Measurements from ENCODE around the gene NECTIN1. TPM values are rescaled to one million over a fixed set of nuclear protein-coding genes. Genes with fewer than 3 reads are reported as not detected.

The NECTIN1 gene
- total RNA-seq, 2 donors from 2014 or later, result 4.0 to 4.4 TPM

- DNase-seq (ENCODE audit: low spot score), result no peak
- Histone ChIP-seq H3K9me3 (no peaks in the 10 kb centered on the region), H3K27me3 (no peaks in the 10 kb centered on the region), H3K4me1 (peaks cover 0 to 25% of the 10 kb centered on the region in 2 donors), H3K27ac (no peak overlapping the region), H3K4me3 (no peak overlapping the region), H3K36me3 (no peaks in the 10 kb centered on the region)
- no peak for TF ChIP-seq CTCF (IDR thresholded peaks at IDR 0.05)
These were observed 55.8 kb downstream of the NECTIN1 start for GRCh38 chr11:119673052-119673758.

- Histone ChIP-seq H3K9me3 (no peaks in the 10 kb centered on the region), H3K27ac (no peak overlapping the region)
These were observed 56.4 kb downstream of the NECTIN1 start for GRCh38 chr11:119672597-119672996.

GRCh38 chr11:119671561-119672015 lies 57.4 kb downstream of the NECTIN1 start:
- no peak overlapping the region for H3K27ac ChIP-seq
- H3K27me3 ChIP-seq, result no peaks in the 10 kb centered on the region
- peaks cover 0 to 30% of the 10 kb centered on the region in 2 donors for H3K4me1 ChIP-seq
- no peaks in the 10 kb centered on the region for H3K36me3 ChIP-seq
- TF ChIP-seq CTCF (IDR thresholded peaks at IDR 0.05), result no peak
- H3K9me3 ChIP-seq, result no peaks in the 10 kb centered on the region
- H3K4me3 ChIP-seq, result no peak overlapping the region
- DNase-seq (ENCODE audit: low spot score), result no peak

More at GRCh38 chr11:119672597-119672996, 56.4 kb downstream of the NECTIN1 start:
- Histone ChIP-seq H3K27me3 (no peaks in the 10 kb centered on the region), H3K4me3 (no peak overlapping the region), H3K4me1 (peaks cover 0 to 25% of the 10 kb centered on the region in 2 donors), H3K36me3 (no peaks in the 10 kb centered on the region)
- TF ChIP-seq CTCF (IDR thresholded peaks at IDR 0.05), result no peak
- no peak for DNase-seq (ENCODE audit: low spot score)

GRCh38 chr11:119671051-119671450 lies 57.9 kb downstream of the NECTIN1 start:
- DNase-seq (ENCODE audit: low spot score), result peak; percentile 61
- Histone ChIP-seq H3K4me3 (no peak overlapping the region), H3K36me3 (no peaks in the 10 kb centered on the region), H3K27me3 (no peaks in the 10 kb centered on the region), H3K4me1 (peaks cover 0 to 31% of the 10 kb centered on the region in 2 donors), H3K27ac (no peak overlapping the region), H3K9me3 (no peaks in the 10 kb centered on the region)
- no peak for TF ChIP-seq CTCF (IDR thresholded peaks at IDR 0.05)

DNA sequence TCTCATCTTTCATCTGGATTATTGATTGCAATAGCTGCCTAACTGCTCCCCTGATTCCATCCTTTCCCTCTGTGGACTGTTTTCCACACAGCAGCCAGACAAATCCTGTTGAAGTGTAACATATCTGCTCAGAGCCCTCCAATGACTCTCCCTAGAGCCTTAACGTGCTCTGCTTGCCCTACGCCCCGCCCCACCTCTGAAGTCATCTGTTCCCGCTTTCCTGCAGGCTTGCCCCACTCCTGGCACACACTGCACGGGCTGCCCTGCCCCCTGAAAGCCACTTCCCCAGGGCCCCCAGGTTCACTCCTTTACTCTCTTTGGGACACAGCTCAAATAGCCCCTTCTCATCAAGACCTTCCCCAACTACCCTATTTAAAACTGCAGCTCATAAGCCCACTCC lies 59.5 kb downstream of the NECTIN1 start:
- peaks cover 0 to 31% of the 10 kb centered on the region in 2 donors for H3K4me1 ChIP-seq
- no peak overlapping the region for H3K4me3 ChIP-seq
- DNase-seq (ENCODE audit: low spot score), result no peak
- no peaks in the 10 kb centered on the region for H3K36me3 ChIP-seq
- H3K9me3 ChIP-seq, result no peaks in the 10 kb centered on the region
- no peaks in the 10 kb centered on the region for H3K27me3 ChIP-seq
- H3K27ac ChIP-seq, result no peak overlapping the region
- TF ChIP-seq CTCF (IDR thresholded peaks at IDR 0.05), result no peak

- peaks cover 0 to 31% of the 10 kb centered on the region in 2 donors for H3K4me1 ChIP-seq
- no peaks in the 10 kb centered on the region for H3K36me3 ChIP-seq
- no peak for TF ChIP-seq CTCF (IDR thresholded peaks at IDR 0.05)
- H3K9me3 ChIP-seq, result no peaks in the 10 kb centered on the region
- DNase-seq (ENCODE audit: low spot score), result no peak
- no peaks in the 10 kb centered on the region for H3K27me3 ChIP-seq
- no peak overlapping the region for H3K4me3 ChIP-seq
- H3K27ac ChIP-seq, result no peak overlapping the region
These were observed 60.3 kb downstream of the NECTIN1 start for GRCh38 chr11:119668676-119669075.

Data from right atrium auricular region (tissue), 2 donors.